Tibial nerve (tissue), 4 donors: ENCODE data around the gene GNB3.

Experiments
- EP300 ChIP-seq, 2 donors: sonication (generic); formaldehyde crosslinking; IDR thresholded peaks; one replicate each; pipeline ENCODE4 v1.6.1; 2017; ENCODE audit warnings: antibody characterized with exemption in 2 of 2, mild to moderate bottlenecking in 1 of 2
- POLR2A ChIP-seq, 2 donors: fragments of 450-650 bp; IDR thresholded peaks; one replicate each; pipeline ENCODE4 v1.6.1; 2017; ENCODE audit warnings: antibody characterized with exemption in 2 of 2, mild to moderate bottlenecking in 2 of 2, moderate library complexity in 2 of 2
- TF ChIP-seq, protein P1 (sequence below), 5 experiments: fragments of 200-600 bp in 3 of 5; fragments of 450-650 bp in 2 of 5; sonication (generic) in 3 of 5; IDR thresholded peaks; one replicate each; pipeline ENCODE4 v1.5.1; 2016 to 2019; ENCODE audit warnings: antibody characterized with exemption in 5 of 5, mild to moderate bottlenecking in 3 of 5, moderate library complexity in 2 of 5

DNA sequence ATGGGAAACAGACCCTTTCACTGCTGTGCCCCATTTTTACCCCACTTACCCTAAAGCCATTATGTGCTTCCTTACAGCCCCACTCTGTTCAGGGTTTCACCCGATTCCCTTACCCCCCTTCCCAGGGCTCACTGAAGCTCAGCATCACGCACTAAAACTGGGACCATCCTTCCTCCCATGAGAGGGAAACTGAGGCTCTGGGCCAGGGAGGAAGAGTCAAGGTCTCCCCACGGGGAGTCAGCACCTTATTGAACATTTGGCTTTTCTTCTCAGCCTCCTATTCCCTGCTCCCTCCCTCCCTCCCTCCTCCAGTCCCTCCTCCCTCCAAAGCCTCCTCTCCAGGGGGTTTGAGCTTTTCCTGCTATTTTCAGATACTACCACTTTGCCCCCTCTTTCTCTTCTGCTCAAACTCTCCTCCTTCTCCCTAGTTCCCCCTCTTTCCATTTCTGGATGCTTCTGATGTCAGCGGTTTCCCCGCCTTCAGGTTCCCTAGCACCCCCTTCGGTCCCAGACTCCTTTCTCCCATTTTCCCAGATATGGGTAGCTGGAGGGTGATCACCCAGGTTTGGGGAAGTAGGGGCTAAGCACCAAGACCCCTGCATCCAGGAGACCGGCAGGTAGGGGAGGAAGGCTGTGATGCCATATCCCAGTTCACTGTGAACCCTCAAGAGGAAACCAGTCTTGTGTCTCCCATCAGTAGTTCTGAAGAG, 18.1 kb upstream of the GNB3 start:
- TF ChIP-seq, protein P1, sequence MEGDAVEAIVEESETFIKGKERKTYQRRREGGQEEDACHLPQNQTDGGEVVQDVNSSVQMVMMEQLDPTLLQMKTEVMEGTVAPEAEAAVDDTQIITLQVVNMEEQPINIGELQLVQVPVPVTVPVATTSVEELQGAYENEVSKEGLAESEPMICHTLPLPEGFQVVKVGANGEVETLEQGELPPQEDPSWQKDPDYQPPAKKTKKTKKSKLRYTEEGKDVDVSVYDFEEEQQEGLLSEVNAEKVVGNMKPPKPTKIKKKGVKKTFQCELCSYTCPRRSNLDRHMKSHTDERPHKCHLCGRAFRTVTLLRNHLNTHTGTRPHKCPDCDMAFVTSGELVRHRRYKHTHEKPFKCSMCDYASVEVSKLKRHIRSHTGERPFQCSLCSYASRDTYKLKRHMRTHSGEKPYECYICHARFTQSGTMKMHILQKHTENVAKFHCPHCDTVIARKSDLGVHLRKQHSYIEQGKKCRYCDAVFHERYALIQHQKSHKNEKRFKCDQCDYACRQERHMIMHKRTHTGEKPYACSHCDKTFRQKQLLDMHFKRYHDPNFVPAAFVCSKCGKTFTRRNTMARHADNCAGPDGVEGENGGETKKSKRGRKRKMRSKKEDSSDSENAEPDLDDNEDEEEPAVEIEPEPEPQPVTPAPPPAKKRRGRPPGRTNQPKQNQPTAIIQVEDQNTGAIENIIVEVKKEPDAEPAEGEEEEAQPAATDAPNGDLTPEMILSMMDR (IDR thresholded peaks at IDR 0.05): no peak
- TF ChIP-seq POLR2A (IDR thresholded peaks at IDR 0.05) (no peak), EP300 (IDR thresholded peaks at IDR 0.05) (no peak)
